Putamen (tissue), 1 donor: ENCODE measurements around the gene CES2.
"Not testable (repeated sequence)": the region's sequence is repeated elsewhere in the genome, so short reads cannot be mapped to it uniquely, and the experiment has no call there.

Experiments used
- DNase-seq: peaks from one replicate; pipeline ENCODE4 v3.0.0-alpha.2; 2016; ENCODE audit warnings: low spot score

The CES2 gene

GRCh38 chr16:66936889-66937554 lies 1.7 kb downstream of the CES2 start:
- no peak for DNase-seq

DNA sequence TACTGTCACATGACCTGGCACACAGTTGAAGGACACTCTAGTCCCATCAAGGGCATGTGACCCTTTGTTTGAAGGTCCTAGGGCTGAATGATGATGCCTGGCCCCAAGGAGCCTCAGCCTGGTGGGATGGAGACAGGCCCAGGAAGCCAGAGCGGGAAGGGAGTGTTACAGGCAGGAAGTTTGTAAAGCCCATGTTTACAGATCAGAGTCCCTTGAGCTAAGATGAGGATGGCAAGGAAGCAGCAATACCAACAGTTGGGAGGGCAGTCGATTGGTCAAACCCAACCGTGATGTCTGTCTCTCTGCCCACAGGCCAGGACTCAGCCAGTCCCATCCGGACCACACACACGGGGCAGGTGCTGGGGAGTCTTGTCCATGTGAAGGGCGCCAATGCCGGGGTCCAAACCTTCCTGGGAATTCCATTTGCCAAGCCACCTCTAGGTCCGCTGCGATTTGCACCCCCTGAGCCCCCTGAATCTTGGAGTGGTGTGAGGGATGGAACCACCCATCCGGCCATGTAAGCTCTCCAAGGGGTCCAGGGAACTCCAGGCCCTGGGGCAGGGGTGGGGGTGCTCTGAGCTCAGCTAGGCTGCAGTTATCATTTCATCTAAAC lies 2.5 kb downstream of the CES2 start:
- no peak for DNase-seq

DNA sequence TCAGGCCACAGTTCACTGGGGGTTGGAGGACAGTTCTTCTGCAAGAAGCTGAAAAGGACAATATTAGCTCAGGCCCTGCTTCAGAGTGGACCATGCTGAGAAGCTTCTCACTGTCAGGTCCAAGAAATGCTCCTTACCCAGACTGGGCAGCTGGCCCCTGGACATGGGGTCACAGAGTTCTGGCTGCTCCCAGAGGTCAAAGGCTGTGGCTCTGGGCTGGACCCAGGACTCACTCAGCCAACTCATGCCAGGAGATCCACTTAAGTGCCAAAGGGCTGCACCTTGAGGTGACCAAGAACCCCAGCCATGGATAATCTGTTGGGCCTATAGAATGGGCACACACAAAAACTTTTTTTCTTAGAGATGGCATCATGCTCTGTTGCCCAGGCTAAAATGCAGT lies 4.0 kb downstream of the CES2 start:
- no peak for DNase-seq

- DNase-seq: no peak
Observed at GRCh38 chr16:66940236-66940635, 4.9 kb downstream of the CES2 start.

- DNase-seq: no peak
Observed at GRCh38 chr16:66942981-66943380, 7.7 kb downstream of the CES2 start.

GRCh38 chr16:66943426-66944053 lies 8.2 kb downstream of the CES2 start:
- no peak for DNase-seq

DNA sequence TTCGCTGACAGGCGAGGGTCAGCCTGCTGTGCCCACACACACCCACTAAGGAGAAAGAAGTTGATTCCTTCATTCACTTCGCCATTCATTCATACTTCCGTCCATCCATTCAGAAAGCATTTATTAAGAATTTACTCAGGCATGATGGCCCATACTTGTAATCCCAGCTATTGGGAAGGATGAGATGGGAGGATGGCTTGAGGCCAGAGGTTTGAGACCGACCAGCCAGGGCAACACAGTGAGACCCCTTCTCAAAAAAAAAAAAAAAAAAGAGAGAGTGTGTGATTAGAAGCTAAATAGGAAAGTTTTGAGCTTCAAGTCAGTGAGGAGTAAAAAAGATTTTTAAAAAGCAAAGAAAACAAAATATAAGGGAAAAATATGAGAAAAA lies 8.7 kb downstream of the CES2 start:
- no peak for DNase-seq

DNA sequence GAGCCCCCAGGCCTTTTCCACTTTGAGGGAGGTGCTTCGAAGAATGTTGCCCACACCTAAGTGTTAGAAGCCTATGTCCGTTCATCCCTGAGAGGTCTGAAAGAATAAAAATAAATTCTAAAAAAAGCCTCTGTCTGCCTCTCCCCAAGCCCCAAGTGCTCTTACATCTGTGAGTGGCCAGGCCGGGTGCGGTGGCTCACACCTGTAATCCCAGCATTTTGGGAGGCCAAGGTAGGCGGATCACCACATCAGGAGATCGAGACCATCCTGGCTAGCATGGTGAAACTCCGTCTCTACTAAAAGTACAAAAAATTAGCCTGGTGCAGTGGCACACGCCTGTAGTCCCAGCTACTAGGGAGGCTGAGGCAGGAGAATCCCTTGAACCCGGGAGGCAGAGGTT lies 9.7 kb downstream of the CES2 start:
- DNase-seq: not testable (repeated sequence)

GRCh38 chr16:66945939-66946338 lies 10.6 kb downstream of the CES2 start:
- no peak for DNase-seq

GRCh38 chr16:66946541-66946940 lies 11.2 kb downstream of the CES2 start:
- no peak for DNase-seq

GRCh38 chr16:66946974-66947301 lies 11.6 kb downstream of the CES2 start:
- no peak for DNase-seq

- DNase-seq: peak; percentile 75
Observed at GRCh38 chr16:66947302-66948065, 12.2 kb downstream of the CES2 start.

DNA sequence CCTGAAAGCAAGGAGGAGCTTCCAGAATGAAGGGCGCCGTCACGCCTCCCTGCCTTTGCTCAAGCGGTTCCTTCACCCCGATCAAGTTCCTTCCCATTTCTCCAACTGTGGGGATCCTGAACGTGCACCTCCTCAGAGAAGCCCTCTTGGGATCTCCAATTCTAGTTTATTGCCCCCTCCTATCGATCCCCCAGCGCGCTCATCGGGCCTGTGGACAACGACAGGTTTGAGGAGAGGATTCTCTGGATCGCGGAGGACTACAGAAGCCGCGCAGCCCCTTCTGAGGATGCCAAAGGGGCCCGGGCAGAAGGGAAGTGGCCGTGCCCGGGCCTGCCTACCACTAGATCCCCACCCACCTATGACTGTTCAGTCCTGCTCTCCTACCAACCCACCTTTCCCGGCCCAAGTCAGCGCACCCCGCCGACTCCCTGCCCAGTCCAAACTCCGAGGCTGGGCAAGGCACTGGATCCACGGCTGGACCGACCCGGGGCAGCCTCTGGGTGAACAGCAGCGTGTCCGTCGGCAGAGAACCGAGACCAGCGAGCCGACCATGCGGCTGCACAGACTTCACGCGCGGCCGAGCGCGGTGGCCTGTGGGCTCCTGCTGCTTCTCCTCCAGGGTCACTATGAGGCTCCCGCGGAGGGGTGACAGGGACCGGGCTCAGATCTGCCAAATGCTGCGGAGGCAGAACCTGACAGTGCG lies 13.0 kb downstream of the CES2 start:
- no peak for DNase-seq

- no peak for DNase-seq
Observed at GRCh38 chr16:66948837-66949225, 13.5 kb downstream of the CES2 start.

DNA sequence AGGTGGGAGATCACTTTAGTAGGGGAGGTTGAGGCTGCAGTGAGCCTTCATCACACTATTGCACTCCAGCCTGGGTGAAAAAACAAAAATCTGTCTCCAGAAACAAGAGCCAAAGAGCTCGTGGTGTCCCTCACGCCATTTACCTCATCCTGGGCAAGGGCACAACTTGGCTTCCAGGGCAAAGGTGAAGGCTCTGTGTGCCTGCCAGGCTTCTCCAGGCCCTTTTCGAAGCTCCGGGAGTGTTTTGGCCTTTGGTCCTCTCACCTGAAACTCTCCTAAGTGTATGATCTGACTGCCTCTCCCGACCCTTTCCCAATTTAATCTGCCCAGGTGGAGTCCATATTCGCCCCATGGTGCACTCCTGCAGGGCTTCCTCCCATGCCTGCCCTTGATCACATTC lies 14.2 kb downstream of the CES2 start:
- DNase-seq: no peak

- DNase-seq: no peak
Observed at GRCh38 chr16:66950437-66950836, 15.1 kb downstream of the CES2 start.

- no peak for DNase-seq
Observed at GRCh38 chr16:66950971-66951790, 15.9 kb downstream of the CES2 start.

DNA sequence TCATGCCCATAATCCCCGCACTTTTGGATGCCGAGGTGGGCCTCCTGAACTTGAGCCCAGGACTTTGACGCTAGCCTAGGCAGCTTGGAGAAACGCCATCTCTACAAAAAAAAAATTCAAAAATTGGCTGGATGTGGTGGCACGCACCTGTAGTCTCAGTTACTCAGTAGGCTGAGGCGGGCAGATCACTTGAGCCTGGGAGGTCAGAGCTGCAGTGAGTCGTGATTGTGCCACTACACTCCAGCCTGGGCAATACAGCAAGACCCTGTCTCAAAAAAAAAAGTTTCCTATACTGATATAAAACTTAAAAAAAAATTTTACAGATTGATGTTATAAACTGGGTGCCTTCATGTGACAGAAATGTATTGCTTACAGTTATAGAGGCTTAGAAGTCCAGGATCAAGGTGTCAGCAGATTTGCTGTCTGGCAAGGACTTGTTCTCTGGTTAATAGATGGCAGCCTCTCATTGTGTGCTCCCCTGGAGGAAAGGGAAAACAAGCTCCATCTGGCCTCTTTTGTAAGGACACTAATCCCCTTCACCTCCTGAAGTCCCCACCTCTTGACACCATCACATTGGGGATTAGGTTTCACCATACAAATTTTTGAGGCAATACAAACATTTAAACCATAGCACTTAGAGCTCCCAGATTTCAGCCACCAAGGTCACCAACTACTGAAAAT lies 17.3 kb downstream of the CES2 start:
- no peak for DNase-seq

- DNase-seq: no peak
Observed at GRCh38 chr16:66953462-66954096, 18.3 kb downstream of the CES2 start.

DNA sequence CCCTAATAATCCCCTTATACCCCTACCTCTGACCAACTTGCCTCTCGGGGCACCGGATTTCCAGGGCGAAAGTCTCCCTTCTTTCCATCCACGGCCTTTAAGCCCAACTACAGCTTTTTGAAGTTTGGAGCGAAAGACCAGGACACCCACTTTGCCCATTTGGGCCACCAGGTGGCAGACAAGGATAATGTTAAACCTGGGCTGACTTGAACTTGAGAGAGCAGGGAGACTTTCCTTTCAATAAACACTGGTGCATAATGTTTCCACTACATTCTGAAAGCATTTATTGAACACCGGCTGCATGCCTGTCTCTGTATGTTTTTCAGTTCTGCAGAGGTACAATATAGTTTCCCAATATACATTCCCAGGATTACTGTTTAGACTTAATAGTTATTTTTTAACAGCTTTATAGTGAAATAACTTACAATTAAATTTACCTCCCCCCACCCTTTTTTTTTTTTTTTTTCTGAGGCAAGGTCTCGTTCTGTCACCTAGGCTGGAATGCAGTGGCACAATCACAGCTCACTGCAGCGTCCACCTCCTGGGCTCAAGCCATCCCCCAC lies 18.9 kb downstream of the CES2 start:
- peak; percentile 56 for DNase-seq
